ENCODE data around the gene SLC22A24.

DNA sequence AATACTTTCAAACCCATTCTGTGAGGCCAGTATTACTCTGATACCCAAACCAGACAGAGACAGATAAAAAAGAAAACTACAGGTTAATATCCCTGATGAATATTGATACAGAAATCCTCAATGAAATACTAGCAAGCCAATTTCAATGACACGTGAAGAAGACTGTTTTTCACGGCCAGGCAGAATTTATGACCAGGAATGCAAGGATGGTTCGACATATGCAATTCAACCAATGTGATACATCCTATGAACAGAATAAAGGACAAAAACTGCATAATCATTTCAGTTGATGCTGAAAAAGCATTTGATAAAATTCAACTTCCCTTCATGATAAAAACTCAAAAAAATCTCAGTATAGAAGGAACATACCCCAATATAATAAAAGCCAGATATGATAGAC is 44.5 kb downstream of the SLC22A24 start:
- no peak for TF ChIP-seq RORB (CRISPR knock-in tag; IDR thresholded peaks at IDR 0.05)
- TF ChIP-seq RELA (CRISPR knock-in tag; IDR thresholded peaks at IDR 0.05; ENCODE audit: borderline replicate concordance) = no peak
- TF ChIP-seq, protein P1, sequence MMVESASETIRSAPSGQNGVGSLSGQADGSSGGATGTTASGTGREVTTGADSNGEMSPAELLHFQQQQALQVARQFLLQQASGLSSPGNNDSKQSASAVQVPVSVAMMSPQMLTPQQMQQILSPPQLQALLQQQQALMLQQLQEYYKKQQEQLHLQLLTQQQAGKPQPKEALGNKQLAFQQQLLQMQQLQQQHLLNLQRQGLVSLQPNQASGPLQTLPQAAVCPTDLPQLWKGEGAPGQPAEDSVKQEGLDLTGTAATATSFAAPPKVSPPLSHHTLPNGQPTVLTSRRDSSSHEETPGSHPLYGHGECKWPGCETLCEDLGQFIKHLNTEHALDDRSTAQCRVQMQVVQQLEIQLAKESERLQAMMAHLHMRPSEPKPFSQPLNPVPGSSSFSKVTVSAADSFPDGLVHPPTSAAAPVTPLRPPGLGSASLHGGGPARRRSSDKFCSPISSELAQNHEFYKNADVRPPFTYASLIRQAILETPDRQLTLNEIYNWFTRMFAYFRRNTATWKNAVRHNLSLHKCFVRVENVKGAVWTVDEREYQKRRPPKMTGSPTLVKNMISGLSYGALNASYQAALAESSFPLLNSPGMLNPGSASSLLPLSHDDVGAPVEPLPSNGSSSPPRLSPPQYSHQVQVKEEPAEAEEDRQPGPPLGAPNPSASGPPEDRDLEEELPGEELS (CRISPR knock-in tag; IDR thresholded peaks at IDR 0.05) = no peak
- TF ChIP-seq, protein P2, sequence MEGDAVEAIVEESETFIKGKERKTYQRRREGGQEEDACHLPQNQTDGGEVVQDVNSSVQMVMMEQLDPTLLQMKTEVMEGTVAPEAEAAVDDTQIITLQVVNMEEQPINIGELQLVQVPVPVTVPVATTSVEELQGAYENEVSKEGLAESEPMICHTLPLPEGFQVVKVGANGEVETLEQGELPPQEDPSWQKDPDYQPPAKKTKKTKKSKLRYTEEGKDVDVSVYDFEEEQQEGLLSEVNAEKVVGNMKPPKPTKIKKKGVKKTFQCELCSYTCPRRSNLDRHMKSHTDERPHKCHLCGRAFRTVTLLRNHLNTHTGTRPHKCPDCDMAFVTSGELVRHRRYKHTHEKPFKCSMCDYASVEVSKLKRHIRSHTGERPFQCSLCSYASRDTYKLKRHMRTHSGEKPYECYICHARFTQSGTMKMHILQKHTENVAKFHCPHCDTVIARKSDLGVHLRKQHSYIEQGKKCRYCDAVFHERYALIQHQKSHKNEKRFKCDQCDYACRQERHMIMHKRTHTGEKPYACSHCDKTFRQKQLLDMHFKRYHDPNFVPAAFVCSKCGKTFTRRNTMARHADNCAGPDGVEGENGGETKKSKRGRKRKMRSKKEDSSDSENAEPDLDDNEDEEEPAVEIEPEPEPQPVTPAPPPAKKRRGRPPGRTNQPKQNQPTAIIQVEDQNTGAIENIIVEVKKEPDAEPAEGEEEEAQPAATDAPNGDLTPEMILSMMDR (IDR thresholded peaks at IDR 0.05) = no peak
- TF ChIP-seq JUN (CRISPR knock-in tag; IDR thresholded peaks at IDR 0.05) = no peak
- TF ChIP-seq ELF4 (CRISPR knock-in tag; IDR thresholded peaks at IDR 0.05; ENCODE audit: low read depth) = no peak

Data from WTC11 (cell line).